ENCODE results near the gene ENTREP3.

GRCh38 chr1:155205969-155206593 is 49.2 kb downstream of the ENTREP3 start:
- TF ChIP-seq CTCF (conservative IDR thresholded peaks at IDR 0.05; ENCODE audit: low read depth, low read length) (no peak), EZH2 (IDR thresholded peaks at IDR 0.05; ENCODE audit: borderline replicate concordance, low read depth, low read length, poor library complexity, severe bottlenecking) (no peak)

Data from A673 (cell line).